GM18517 (cell line): ENCODE measurements around the gene FCHO1.
A peak's percentile ranks its signal among the peaks of the same experiment; 100 is the strongest.

Experiments
- ATAC-seq: cut with Tn5 transposase; IDR thresholded peaks from one replicate; pipeline ENCODE4 v1.9.1; 2021; ENCODE audit warnings: mild to moderate bottlenecking, moderate library complexity; ENCODE audit not compliant: unreplicated experiment

Gene FCHO1

DNA sequence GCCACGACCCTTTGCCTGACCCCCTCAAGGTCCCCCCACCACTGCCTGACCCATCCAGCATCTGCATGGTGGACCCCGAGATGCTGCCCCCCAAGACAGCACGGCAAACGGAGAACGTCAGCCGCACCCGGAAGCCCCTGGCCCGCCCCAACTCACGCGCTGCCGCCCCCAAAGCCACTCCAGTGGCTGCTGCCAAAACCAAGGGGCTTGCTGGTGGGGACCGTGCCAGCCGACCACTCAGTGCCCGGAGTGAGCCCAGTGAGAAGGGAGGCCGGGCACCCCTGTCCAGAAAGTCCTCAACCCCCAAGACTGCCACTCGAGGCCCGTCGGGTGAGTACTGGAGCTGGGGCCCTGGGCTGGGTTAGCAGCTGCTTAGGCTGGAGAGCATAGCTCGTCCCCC is 23.4 kb upstream of the FCHO1 start:
- no peak for ATAC-seq

GRCh38 chr19:17733127-17733526 is 18.1 kb upstream of the FCHO1 start:
- ATAC-seq = no peak

- no peak for ATAC-seq
Observed at GRCh38 chr19:17734146-17734545, 17.1 kb upstream of the FCHO1 start.

GRCh38 chr19:17735410-17735809 is 15.9 kb upstream of the FCHO1 start:
- ATAC-seq = no peak

GRCh38 chr19:17737690-17738153 is 13.6 kb upstream of the FCHO1 start:
- ATAC-seq = no peak

DNA sequence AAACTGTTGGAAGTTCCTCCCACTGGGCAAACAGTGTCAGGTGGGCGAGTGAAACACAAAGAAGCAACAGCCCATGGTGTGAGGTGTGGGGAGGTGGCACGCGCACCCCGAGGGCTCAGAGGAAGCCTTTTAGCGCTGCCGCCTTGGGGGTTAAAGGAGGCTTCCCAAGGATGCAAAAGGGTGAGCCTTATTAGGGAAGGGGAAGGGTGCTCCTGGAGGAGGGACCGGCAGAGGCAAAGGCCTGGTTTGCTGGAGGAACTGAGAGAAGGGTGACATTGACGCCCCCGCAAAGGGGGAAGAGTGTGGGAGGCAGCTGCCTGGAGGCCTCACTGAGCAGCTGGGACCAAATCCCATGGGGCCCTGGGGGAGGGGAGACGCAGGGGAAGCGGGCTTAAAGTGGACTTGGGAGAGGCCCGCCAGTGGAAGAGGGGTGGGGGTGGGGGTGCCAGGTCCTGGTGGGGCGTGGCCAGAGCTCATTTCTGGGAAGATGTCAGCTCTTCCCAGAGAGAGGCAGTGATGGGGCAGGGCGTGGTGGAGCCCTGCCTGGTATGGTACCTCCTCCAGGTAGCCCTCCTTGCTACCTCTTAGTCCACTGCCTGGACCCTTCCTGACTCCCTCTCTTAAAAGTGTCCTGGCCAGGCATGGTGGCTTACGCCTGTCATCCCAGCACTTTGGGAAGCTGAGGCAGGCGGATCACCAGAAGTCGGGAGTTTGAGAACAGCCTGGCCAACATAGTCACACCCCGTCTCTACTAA is 12.0 kb upstream of the FCHO1 start:
- ATAC-seq = peak; percentile 59

DNA sequence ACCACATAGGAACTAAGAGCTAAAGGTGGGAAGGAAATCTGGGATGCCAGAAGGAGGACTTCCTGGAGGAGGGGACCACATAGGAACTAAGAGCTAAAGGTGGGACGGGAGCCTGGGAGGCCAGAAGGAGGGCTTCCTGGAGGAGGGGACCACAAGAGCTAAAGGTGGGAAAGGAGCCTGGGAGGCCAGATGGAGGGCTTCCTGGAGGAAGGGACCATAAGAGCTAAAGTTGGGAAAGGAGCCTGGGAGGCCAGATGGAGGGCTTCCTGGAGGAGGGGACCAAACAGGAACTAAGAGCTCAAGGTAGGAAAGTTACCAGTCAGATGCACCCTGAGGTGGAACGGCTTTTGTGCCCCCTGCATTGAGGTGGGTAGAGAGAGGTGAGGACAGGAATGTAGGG is 9.8 kb upstream of the FCHO1 start:
- no peak for ATAC-seq

GRCh38 chr19:17743874-17744580 is 7.2 kb upstream of the FCHO1 start:
- ATAC-seq = no peak

DNA sequence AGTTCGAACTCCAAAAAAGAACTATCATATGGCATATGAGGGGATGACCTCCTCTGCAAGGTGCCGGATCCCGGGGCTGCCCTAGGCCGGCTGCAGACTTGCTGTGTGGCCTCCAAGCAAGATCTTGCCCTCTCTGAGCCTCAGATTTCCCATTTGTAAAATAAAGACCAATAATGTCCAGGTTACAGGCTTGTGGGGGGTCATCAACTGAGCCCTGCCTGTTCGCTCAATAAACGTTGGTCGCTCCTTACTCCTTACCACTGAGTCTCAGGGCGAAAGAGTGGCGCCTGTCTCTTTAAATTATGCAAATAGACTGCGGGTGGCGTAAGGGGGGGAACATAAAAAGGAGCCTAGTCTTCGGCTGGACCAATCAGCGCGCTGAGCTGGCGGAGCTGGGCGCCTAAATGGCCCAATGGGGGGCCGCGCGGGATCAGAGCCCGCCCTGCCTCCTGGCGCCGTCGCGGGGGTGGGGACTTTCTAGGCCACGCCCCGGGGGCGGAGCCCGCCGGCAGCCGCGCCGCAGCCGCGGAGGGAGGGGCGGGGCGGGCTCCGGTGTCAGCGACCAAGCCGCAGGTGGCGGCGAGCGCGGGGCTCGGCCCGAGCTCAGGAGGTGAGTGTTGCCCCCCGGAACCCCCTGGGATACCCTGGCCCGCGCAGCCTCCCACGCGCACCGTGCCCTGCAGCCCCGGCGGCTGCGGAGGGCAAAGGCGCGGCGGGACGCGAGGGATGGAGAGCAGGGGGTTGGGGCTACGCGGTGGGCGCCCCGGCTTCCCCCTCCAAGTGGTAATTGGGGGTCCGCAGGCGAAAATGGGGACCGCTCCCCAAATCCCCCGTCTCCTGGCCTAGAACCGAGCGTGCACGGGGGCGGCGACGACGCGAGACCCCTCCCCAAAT is 3.8 kb upstream of the FCHO1 start:
- peak; percentile 58 for ATAC-seq

- ATAC-seq = no peak
Observed at GRCh38 chr19:17748884-17749638, 2.2 kb upstream of the FCHO1 start.

- ATAC-seq = no peak
Observed at GRCh38 chr19:17749912-17750317, 1.4 kb upstream of the FCHO1 start.

- ATAC-seq = no peak
Observed at GRCh38 chr19:17751912-17752273, 616 bp downstream of the FCHO1 start.

- no peak for ATAC-seq
Observed at GRCh38 chr19:17752865-17753639, 1.8 kb downstream of the FCHO1 start.

- no peak for ATAC-seq
Observed at GRCh38 chr19:17753976-17754375, 2.7 kb downstream of the FCHO1 start.

GRCh38 chr19:17754634-17755442 is 3.6 kb downstream of the FCHO1 start:
- peak; percentile 53 for ATAC-seq

DNA sequence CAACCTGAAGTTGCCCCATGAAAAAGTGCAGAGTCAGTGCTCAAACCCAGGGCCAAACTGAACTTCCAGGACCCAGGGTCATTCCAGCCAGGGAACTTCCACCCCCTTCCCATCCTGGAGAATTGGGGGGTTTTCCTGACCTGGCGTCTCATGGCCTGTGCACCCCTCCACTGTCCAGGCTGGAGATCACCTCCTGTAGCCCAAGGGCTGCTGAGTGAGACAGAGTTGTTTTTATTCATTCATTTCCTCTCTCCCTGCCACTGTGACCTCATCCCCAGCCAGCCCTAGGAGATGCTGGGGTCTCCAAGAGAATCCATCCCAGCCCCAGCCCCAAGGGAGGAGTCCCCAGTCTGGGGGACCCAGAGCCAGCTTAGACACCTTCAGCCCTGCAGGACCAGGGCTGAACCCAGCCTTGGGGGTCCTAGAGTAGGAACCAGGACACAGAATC is 4.2 kb downstream of the FCHO1 start:
- ATAC-seq = no peak

DNA sequence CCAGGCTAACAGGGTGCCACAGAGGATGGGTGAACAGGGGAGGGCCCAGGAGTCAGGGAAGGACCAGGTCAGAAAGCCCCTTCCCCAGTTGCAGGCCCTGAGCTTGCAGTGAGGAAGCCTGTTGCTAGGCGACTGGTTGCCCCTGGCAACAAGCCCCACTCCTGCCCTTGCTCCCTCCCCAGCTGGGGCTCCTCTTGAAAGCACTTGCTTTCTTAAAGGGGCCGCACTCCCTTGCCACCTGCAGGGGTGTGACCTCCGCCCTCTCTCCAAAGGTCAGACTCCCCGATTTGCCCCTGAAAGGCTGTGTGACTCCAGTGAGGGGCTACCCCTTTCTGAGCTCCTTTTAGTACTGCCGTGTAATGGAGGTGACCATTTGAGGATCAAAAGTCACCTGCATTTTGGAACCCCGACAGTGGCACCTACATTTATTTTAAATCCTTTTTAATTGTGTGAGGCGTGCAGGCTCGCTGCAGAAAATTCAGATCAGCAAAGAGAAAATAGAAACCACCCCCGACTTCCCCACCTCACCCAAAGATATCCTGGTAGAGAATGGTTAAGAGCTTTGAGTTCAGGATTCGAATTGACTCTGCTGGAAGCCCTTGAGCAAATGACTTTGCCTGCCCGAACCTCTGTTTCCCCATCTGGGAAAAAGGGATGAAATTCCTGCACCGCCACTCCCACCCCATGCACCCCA is 4.8 kb downstream of the FCHO1 start:
- no peak for ATAC-seq

DNA sequence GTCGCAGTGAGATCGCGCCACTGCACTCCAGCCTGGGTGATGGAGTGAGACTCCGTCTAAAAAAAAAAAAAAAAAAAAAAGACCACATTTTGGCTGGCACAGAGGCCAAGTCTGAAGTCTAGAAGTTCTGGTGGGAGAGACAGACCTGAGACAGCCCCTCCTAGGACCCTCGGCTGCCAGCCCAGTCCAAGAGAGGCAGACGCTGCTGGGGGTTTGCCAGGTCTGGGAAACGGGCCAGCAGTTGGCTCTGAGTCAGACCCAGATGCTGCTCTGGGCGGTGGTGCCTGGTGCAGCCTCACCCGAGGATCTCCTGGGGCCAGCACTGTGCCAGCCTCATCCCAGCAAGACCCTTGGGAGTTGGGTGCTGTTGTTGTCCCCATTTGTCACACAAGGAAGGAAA is 5.8 kb downstream of the FCHO1 start:
- ATAC-seq = no peak
